ENCODE results near the gene TMEM117. TPM values are rescaled to one million over a fixed set of nuclear protein-coding genes. Genes with fewer than 3 reads are reported as not detected.

The TMEM117 gene
- total RNA-seq, 1 donor from 2014 or later, result 0.43 TPM

DNA sequence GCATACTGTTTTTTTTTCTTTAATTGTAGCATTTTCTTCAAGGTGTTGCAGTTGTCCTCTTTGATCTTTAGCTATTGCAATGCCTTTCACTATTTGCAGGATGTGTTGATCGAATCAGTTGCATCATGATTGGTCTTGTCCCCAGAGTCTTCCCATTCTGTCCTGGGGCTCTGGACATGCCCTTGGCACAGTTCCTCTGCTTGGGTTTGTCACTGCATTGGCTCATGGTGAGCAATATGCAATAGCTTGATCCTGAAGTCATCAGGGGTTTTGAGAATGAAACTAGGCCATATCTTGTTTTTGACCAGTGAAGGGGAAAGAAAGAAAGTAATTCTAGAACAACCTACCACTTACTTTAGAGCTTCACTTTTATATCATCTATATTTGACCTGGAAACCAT, 281.5 kb downstream of the TMEM117 start:
- Histone ChIP-seq H3K4me3 (no peak overlapping the region), H3K4me1 (no peaks in the 10 kb centered on the region), H3K36me3 (no peaks in the 10 kb centered on the region), H3K27ac (no peak overlapping the region), H3K9me3 (no peaks in the 10 kb centered on the region), H3K27me3 (no peaks in the 10 kb centered on the region)
- no peak for DNase-seq (ENCODE audit: low spot score in 2 of 2)
- TF ChIP-seq, protein P1, sequence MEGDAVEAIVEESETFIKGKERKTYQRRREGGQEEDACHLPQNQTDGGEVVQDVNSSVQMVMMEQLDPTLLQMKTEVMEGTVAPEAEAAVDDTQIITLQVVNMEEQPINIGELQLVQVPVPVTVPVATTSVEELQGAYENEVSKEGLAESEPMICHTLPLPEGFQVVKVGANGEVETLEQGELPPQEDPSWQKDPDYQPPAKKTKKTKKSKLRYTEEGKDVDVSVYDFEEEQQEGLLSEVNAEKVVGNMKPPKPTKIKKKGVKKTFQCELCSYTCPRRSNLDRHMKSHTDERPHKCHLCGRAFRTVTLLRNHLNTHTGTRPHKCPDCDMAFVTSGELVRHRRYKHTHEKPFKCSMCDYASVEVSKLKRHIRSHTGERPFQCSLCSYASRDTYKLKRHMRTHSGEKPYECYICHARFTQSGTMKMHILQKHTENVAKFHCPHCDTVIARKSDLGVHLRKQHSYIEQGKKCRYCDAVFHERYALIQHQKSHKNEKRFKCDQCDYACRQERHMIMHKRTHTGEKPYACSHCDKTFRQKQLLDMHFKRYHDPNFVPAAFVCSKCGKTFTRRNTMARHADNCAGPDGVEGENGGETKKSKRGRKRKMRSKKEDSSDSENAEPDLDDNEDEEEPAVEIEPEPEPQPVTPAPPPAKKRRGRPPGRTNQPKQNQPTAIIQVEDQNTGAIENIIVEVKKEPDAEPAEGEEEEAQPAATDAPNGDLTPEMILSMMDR (IDR thresholded peaks at IDR 0.05), result no peak
- intact Hi-C loops (cut with DNase I), result no loop called here

DNA sequence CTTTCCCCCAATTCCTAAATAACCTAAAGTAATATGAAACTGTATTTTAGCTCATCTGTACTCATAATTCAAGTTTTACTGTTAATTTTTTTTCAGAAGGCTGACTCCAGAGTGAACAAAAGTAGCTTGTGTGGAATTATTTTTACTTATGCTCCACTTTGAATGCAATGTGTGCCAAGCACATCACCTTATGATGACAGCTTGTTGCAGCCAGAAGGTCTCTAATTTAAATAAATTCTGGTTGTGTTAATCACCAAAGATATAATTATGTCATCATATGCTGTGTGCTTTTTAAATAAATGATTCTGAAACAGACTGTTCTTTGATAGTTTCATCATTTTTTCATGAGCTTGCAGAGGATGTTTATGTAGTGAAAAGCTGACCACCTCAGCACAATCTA, 283.1 kb downstream of the TMEM117 start:
- Histone ChIP-seq H3K27ac (no peak overlapping the region), H3K4me3 (no peak overlapping the region), H3K9me3 (no peaks in the 10 kb centered on the region), H3K36me3 (no peaks in the 10 kb centered on the region), H3K4me1 (no peaks in the 10 kb centered on the region), H3K27me3 (no peaks in the 10 kb centered on the region)
- no peak for DNase-seq (ENCODE audit: low spot score in 2 of 2)
- TF ChIP-seq, protein P1 (IDR thresholded peaks at IDR 0.05), result no peak
- intact Hi-C loops (cut with DNase I), result no loop called here

DNA sequence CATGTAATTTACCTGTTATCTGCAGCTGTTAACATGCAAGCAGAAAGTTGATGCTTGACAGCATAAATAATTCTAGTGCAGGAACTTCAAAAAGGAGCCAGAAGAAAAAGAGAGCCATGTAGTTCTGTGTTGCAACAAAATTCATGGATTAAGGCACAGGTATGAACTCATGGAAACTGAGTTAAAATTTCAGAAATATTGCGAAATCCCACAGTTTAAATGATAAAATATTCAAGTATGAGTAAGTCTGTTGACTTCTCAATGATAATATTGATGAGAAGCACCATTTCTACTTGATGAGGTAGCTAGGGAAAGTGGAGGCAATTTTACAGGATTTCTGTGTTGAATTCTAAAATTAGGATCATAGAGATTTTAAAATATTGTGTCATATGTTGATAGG, 290.9 kb downstream of the TMEM117 start:
- DNase-seq (ENCODE audit: low spot score in 2 of 2), result no peak
- Histone ChIP-seq H3K9me3 (no peaks in the 10 kb centered on the region), H3K27me3 (no peaks in the 10 kb centered on the region), H3K36me3 (no peaks in the 10 kb centered on the region), H3K27ac (no peak overlapping the region), H3K4me3 (no peak overlapping the region), H3K4me1 (peaks cover 0 to 3% of the 10 kb centered on the region in 2 donors)
- intact Hi-C loops (cut with DNase I), result no loop called here
- TF ChIP-seq, protein P1 (IDR thresholded peaks at IDR 0.05), result no peak

DNA sequence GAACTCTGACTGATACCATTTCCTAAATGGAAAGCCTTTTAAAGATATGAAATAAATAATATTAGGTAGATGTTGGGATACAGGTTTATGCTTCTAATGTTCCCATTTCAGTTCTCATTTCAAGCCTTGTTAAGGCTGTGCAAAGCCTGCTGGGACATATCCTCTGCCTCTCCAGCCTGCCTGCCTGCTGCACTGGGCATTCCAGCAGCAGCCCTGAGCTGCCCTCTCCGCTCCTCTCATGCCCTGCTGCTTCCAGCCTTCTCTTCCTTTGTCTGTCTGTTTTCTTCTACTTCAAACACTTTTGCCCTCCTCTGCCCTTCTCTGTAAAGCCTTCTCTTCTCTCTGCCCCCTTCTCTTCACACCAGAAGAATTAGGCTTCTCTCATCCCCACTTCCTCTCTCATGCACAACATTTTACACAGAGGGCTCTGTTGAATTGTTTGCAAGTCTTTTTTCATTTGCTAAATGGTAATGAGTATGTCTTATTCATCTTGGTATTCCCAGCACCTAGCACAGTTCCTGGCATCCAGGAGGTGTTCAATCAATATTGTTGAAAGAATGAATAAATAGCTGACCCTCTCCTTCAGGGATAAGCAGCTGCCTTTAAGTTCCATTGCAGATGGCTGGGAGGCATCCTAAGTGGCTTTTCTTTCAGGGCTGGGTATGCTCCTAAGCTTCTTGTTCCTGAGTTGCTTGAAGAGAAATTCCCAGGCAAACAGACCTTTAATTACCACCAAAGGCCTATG, 292.3 kb downstream of the TMEM117 start:
- Histone ChIP-seq H3K4me1 (peaks cover 0 to 3% of the 10 kb centered on the region in 2 donors), H3K27ac (no peak overlapping the region)
- intact Hi-C loops (cut with DNase I), result no loop called here

DNA sequence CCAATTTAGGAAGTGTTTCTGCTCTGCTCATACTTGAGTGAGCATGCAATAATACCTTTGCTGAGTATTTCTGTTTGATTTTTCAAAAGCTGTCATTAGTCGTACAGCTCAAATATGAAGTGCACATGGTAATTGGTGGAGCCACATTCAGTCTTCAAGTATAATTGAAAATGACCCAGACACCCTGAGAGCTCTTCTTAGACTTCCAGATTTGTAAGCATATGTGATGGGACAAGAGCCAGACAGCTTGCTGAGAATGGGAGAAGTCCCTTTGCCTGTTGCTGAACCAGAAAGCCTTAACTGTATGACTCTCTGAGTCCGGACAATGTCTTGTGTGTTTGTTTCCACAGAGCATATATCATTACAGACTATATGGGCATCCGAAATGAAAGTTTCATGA, 307.3 kb downstream of the TMEM117 start:
- intact Hi-C loops (cut with DNase I), result no loop called here
- no peaks in the 10 kb centered on the region for H3K27me3 ChIP-seq
- H3K4me3 ChIP-seq, result no peak overlapping the region
- no peaks in the 10 kb centered on the region for H3K36me3 ChIP-seq
- no peak overlapping the region for H3K27ac ChIP-seq
- H3K4me1 ChIP-seq, result no peaks in the 10 kb centered on the region
- H3K9me3 ChIP-seq, result no peaks in the 10 kb centered on the region
- TF ChIP-seq, protein P1 (IDR thresholded peaks at IDR 0.05), result no peak
- no peak for DNase-seq (ENCODE audit: low spot score in 2 of 2)

More for the DNA sequence above, 292.3 kb downstream of the TMEM117 start:
- Histone ChIP-seq H3K4me3 (no peak overlapping the region), H3K27me3 (no peaks in the 10 kb centered on the region), H3K36me3 (no peaks in the 10 kb centered on the region), H3K9me3 (no peaks in the 10 kb centered on the region)
- TF ChIP-seq, protein P1 (IDR thresholded peaks at IDR 0.05), result no peak
- DNase-seq (ENCODE audit: low spot score in 2 of 2), result no peak

Measured in ascending aorta (tissue), 2 donors.